NCI-H2107 treated with DMSO at 0.1 percent for 48 hours (cell line): ENCODE measurements around the gene ASCC2.
"Not testable (repeated sequence)": the region's sequence is repeated elsewhere in the genome, so short reads cannot be mapped to it uniquely, and the experiment has no call there.

ENCODE experiments used
- DNase-seq: peaks from one replicate; lab custom pipeline; 2025; ENCODE audit not compliant: unreplicated experiment; lab: John Stamatoyannopoulos, UW

The ASCC2 gene

GRCh38 chr22:29837741-29838598, at the start of gene ASCC2:
Gene ASCC2 (minus strand): TSS chr22:29838274. CDS start chr22:29832325, 5,949 bp downstream.
- DNase-seq = peak; percentile 87

DNA sequence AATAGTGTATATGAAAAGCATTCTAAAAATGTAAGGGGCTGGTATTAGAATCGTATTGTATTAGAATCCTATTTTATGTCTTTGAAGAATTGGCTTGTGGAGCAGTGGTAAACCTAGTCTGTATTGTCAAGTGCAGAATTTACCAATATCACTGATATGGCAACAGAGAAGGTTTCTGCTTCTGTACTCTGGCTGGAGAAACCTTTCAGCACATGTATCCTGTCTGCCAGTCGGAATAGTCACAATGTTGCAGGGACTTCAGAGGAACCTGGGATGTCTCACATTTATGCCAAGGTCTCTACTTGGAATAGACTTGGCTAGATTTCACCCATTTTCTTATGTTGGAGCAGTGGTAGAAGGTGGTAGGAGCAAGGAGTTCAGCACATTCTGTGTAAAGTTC, 49.3 kb upstream of the ASCC2 start:
- no peak for DNase-seq

GRCh38 chr22:29886596-29886995, 48.5 kb upstream of the ASCC2 start:
- no peak for DNase-seq

DNA sequence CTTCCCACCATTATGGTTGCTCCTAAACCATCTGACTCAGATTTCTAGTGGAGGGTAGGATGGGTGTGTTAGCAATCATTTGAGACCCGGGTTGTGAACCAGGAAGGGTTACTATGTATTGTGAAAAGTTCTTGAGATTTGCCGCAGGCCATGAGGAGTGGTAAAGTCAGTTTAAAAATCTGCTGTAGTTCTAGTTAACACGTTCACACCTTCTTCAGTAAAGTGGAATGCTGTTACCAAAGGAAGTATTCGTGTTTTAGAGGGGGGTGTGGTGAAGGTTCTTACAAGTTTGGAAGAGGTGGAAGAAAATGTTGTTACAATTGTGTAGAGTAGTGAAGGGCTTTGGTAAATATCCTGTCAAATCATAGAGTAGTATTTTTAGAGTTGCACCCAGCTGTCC, 47.5 kb upstream of the ASCC2 start:
- no peak for DNase-seq

DNA sequence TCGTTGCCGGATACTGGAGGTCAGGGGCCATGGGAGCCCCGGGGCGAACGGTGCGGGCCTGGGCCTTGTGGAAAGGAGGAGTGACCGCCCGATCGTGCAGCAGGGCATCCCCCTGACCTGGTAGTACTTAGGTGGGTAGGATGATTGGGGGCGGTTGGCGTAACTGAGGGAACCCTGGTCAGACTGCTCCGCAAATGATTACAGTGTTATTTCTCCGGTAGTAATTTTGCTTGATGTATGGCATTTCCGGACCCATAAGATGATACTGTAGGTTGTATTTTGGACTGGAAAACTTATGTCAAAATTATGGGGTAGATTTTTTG, 45.7 kb upstream of the ASCC2 start:
- DNase-seq = no peak

DNA sequence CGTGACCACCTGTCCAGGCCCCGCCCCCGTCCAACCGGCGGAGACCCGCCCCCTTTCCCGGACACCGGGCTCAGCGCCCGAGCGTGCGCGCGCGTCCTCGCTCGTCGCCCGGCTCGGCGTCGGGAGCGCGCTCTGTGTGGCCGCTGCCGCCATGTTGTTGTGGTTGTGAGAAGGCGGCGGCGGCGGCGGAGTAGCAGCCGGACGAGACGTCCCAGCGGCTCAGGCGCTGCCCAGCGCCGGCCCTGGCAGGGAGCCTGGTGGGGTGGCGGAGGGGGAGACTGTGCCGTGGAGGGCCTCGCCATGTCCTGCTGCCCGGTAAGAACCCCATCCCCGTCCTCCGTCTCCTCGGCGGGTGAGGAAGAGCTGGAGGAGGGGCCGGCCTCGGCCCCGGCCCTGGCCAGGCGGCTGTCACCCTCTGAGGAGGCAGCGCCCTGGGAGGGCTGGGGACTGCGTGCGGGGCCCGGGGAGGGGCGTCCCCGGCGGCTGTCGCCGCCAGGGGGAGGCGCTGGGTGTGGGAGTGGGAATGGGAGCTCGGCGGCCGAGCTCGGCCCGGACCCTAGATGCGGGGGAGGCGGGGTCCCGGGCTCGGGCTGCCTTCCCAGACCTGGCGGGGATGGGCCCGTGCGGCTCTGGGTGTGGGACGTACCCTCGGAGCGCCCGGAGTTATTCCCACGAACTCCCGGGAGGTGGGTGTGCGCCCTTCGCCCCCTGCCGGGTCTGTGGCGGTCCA, 45.1 kb upstream of the ASCC2 start, which contains the start of gene MTMR3:
Gene MTMR3, plus strand, starts transcription at position 130 of the 730 bp plus-strand sequence. CDS start 87,886 bp downstream, outside the sequence.
- DNase-seq = peak; percentile 69

DNA sequence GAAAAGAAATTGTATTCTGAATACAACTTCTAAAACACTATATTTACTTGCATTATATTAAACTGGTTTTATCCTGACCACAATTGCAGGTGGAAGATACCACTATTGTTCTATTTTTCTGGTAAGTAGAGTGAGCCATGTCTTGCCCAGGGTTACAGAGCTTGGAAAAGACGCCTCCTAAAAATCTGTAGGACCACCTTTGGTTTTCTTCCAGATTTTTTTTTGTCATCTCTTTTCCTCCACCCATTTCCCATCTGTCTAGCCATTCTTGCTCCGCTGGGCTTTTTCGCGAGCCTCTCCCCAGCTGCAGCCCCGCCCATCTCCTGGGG, 44.6 kb upstream of the ASCC2 start:
- no peak for DNase-seq

GRCh38 chr22:29879753-29880152, 41.7 kb upstream of the ASCC2 start:
- DNase-seq = no peak

- no peak for DNase-seq
Observed at GRCh38 chr22:29877620-29878019, 39.5 kb upstream of the ASCC2 start.

- no peak for DNase-seq
Observed at GRCh38 chr22:29873943-29874342, 35.9 kb upstream of the ASCC2 start.

- DNase-seq = no peak
Observed at GRCh38 chr22:29872989-29873388, 34.9 kb upstream of the ASCC2 start.

GRCh38 chr22:29872144-29872893, 34.2 kb upstream of the ASCC2 start:
- DNase-seq = no peak

- DNase-seq = peak; percentile 46
Observed at GRCh38 chr22:29871684-29872083, 33.6 kb upstream of the ASCC2 start.

- DNase-seq = no peak
Observed at GRCh38 chr22:29870574-29870973, 32.5 kb upstream of the ASCC2 start.

GRCh38 chr22:29867851-29868250, 29.8 kb upstream of the ASCC2 start:
- no peak for DNase-seq

- no peak for DNase-seq
Observed at GRCh38 chr22:29867260-29867659, 29.2 kb upstream of the ASCC2 start.

DNA sequence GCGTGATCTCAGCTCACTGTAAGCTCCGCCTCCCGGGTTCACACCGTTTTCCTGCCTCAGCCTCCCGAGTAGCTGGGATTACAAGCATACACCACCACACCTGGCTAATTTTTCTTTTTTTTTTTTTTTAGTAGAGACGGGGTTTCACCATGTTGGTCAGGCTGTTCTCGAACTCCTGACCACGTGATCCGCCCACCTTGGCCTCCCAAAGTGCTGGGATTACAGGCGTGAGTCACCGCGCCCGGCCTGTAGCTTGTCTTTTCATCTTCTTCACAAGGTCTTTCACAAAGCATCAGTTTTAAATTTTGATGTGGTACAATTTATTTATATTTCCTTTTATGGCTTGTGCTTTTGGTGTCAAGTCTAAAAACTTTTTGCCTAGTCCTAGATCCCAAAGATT, 27.5 kb upstream of the ASCC2 start:
- DNase-seq = not testable (repeated sequence)

DNA sequence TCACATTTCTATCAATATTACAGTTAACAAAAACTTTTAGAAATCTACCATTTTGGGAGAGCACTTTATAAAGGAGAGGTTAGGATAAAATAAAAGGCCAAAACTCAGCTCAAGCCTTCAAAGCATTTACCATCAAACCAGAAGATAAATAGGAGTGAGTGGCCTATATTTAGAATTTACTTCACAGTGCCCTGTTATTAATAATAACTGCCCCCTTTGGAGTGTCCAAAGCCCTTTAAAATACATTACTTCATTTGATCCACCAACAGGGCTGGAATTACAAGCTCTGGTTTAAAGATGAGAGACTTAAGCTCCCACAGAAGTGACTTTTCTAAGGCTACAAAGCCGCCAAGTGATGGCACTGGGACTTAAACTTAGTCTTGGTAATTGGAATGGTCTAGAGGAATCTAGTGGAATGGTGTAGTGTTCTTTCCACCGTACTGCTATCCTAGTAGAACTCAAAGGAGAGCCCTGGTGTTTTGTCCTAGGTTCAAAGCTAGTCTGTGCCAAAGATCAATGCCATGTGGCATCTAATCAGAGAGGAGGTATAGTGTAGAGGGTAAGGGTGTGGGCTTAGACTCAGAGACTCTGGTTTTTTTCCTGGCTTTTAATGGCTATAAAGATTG, 23.7 kb upstream of the ASCC2 start:
- DNase-seq = no peak

DNA sequence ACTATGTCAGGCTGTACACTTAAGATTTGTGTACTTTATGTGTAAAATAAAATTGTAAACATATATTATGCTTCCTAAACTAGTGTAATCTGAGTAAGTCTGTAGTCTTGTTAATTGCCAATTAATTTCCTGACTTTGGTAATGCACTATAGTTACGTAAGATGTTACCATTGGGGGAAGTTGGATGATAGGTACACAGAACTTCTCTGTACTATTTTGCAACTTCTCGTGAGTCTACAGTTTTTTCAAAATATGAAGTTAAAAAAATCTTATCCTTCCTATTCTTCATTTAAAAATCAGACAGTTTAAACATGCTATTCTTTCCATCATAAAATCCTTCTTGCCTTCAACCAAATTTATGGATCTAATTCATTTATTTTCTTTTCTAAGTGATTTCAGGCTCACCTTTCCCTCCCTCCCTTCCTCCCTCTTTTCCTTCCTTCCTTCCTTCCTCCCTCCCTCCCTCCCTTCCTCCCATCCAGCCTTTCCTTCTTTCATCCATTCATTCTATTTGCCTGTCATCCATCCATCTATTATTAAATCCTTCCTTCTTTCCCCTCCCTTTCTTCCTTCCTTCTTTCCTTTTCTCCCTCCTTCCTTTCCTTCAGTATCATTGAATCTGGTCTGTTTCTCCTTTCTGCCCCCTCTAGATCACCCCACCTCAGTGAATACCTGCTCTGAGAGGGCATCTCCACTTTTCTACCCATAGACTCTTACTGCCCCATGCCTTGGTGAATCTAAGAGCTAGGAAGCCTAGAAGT, 22.1 kb upstream of the ASCC2 start:
- no peak for DNase-seq

- DNase-seq = not testable (repeated sequence)
Observed at GRCh38 chr22:29859030-29859429, 21.0 kb upstream of the ASCC2 start.

GRCh38 chr22:29856496-29856895, 18.4 kb upstream of the ASCC2 start:
- DNase-seq = no peak
